ENCODE measurements around the gene NAA15.

NAA15 gene

GRCh38 chr4:139367421-139368090 is 66.3 kb downstream of the NAA15 start:
- no peak overlapping the region for H3K4me3 ChIP-seq (ENCODE audit: low read depth, low read length)
- TF ChIP-seq, protein P1, sequence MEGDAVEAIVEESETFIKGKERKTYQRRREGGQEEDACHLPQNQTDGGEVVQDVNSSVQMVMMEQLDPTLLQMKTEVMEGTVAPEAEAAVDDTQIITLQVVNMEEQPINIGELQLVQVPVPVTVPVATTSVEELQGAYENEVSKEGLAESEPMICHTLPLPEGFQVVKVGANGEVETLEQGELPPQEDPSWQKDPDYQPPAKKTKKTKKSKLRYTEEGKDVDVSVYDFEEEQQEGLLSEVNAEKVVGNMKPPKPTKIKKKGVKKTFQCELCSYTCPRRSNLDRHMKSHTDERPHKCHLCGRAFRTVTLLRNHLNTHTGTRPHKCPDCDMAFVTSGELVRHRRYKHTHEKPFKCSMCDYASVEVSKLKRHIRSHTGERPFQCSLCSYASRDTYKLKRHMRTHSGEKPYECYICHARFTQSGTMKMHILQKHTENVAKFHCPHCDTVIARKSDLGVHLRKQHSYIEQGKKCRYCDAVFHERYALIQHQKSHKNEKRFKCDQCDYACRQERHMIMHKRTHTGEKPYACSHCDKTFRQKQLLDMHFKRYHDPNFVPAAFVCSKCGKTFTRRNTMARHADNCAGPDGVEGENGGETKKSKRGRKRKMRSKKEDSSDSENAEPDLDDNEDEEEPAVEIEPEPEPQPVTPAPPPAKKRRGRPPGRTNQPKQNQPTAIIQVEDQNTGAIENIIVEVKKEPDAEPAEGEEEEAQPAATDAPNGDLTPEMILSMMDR (IDR thresholded peaks at IDR 0.05; ENCODE audit: low read depth, low read length), result no peak

GRCh38 chr4:139368998-139369397 is 67.7 kb downstream of the NAA15 start:
- H3K4me3 ChIP-seq (ENCODE audit: low read depth, low read length), result no peak overlapping the region
- TF ChIP-seq, protein P1 (IDR thresholded peaks at IDR 0.05; ENCODE audit: low read depth, low read length), result no peak

DNA sequence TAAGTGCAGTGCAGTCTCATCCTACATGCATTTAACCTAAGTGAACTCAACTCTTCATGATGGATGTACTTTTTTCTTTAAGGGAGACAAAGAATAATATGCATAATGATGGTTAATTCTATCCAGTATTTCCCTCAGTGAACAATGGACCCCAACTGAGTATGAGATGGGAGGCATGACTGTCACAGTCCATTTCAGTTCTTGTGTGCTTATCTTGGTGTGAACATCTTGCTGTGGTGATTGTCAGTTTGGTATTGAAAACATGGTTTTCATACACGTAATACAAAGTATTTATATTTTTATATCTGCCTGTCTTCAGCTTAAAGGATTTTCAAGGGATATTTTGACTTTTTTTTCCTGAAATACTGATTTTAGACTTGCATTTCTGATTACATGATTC is 72.9 kb downstream of the NAA15 start:
- no peak overlapping the region for H3K4me3 ChIP-seq (ENCODE audit: low read depth, low read length)
- TF ChIP-seq, protein P1 (IDR thresholded peaks at IDR 0.05; ENCODE audit: low read depth, low read length), result no peak

GRCh38 chr4:139386421-139386820 is 85.1 kb downstream of the NAA15 start:
- TF ChIP-seq, protein P1 (IDR thresholded peaks at IDR 0.05; ENCODE audit: low read depth, low read length), result no peak

DNA sequence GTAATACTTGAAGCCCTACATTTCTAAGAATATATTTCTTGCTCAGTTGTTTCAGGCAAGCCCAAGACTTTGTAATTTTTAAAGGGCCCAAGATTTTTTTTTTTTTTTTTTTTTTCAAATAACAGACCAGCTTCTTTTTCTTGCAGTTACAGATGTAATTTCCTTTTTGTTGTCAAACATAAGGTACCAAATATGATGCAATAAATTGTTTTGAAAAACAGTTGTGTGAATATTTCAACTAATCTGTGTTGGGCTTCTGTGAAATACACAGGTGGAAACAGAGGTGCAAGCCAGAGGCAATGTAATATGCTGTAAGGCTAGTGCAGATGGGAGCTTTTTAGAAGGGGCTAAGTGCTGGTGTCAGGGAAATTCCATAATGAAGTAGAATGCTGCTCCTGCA is 87.8 kb downstream of the NAA15 start:
- TF ChIP-seq, protein P1 (IDR thresholded peaks at IDR 0.05; ENCODE audit: low read depth, low read length), result no peak
- no peak overlapping the region for H3K4me3 ChIP-seq (ENCODE audit: low read depth, low read length)

More at GRCh38 chr4:139386421-139386820, 85.1 kb downstream of the NAA15 start:
- no peak overlapping the region for H3K4me3 ChIP-seq (ENCODE audit: low read depth, low read length)

DNA sequence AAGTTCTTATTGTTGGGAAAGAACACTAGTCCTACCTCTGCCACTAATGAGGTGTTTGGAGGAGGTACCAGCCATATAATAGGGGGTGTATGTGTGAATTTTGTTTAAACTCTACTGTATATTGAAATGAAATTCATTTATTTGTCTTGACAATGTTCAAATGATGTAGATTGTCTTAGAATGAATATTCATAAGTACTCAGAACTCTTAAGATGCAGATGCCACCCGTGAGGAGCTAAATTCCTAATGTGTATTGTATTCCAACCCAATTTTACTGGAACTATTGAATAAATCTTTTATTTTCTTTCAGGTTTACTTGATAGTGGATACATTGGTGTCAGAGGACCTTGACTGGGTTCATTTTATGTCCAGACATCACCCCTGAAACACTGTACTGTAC is 88.7 kb downstream of the NAA15 start:
- H3K4me3 ChIP-seq (ENCODE audit: low read depth, low read length), result no peak overlapping the region
- TF ChIP-seq, protein P1 (IDR thresholded peaks at IDR 0.05; ENCODE audit: low read depth, low read length), result no peak

- H3K4me3 ChIP-seq (ENCODE audit: low read depth, low read length), result no peak overlapping the region
- TF ChIP-seq, protein P1 (IDR thresholded peaks at IDR 0.05; ENCODE audit: low read depth, low read length), result no peak
Observed at GRCh38 chr4:139391731-139392130, 90.4 kb downstream of the NAA15 start.

Data from WI38 (cell line).